Measurements from ENCODE around the gene TUBGCP2.

The TUBGCP2 gene

GRCh38 chr10:133350283-133350949 lies 41.7 kb upstream of the TUBGCP2 start:
- Mint-ChIP-seq H3K4me1 (peaks cover 6% of the 10 kb centered on the region), H3K4me3 (no peak overlapping the region), H3K9me3 (peaks cover 2% of the 10 kb centered on the region), H3K36me3 (ENCODE audit: low read depth) (no peaks in the 10 kb centered on the region), H3K27ac (no peak overlapping the region), H3K27me3 (ENCODE audit: low read depth, poor library complexity) (peaks cover 15% of the 10 kb centered on the region)
- no peak for TF ChIP-seq CTCF (IDR thresholded peaks at IDR 0.05)
- DNase-seq: no peak

GRCh38 chr10:133349577-133350011 lies 40.9 kb upstream of the TUBGCP2 start:
- H3K4me1 Mint-ChIP-seq: peaks cover 6% of the 10 kb centered on the region
- DNase-seq: no peak
- H3K36me3 Mint-ChIP-seq (ENCODE audit: low read depth): no peaks in the 10 kb centered on the region
- no peak overlapping the region for H3K4me3 Mint-ChIP-seq
- no peak for TF ChIP-seq CTCF (IDR thresholded peaks at IDR 0.05)
- H3K9me3 Mint-ChIP-seq: peaks cover 7% of the 10 kb centered on the region
- no peak overlapping the region for H3K27ac Mint-ChIP-seq
- peaks cover 16% of the 10 kb centered on the region for H3K27me3 Mint-ChIP-seq (ENCODE audit: low read depth, poor library complexity)

- no peak overlapping the region for H3K27ac Mint-ChIP-seq
- no peak for DNase-seq
- no peak for TF ChIP-seq CTCF (IDR thresholded peaks at IDR 0.05)
- no peak overlapping the region for H3K4me3 Mint-ChIP-seq
- H3K36me3 Mint-ChIP-seq (ENCODE audit: low read depth): no peaks in the 10 kb centered on the region
- H3K9me3 Mint-ChIP-seq: peaks cover 7% of the 10 kb centered on the region
- H3K4me1 Mint-ChIP-seq: peaks cover 6% of the 10 kb centered on the region
- peaks cover 19% of the 10 kb centered on the region for H3K27me3 Mint-ChIP-seq (ENCODE audit: low read depth, poor library complexity)
Measured at GRCh38 chr10:133349160-133349568, 40.5 kb upstream of the TUBGCP2 start.

GRCh38 chr10:133347710-133348517 lies 39.2 kb upstream of the TUBGCP2 start:
- no peak for TF ChIP-seq CTCF (IDR thresholded peaks at IDR 0.05)
- Mint-ChIP-seq H3K27ac (no peak overlapping the region), H3K36me3 (ENCODE audit: low read depth) (no peaks in the 10 kb centered on the region), H3K4me1 (peaks cover 13% of the 10 kb centered on the region), H3K4me3 (no peak overlapping the region), H3K27me3 (ENCODE audit: low read depth, poor library complexity) (peaks cover 27% of the 10 kb centered on the region), H3K9me3 (peaks cover 7% of the 10 kb centered on the region)
- no peak for DNase-seq

- Mint-ChIP-seq H3K4me3 (no peak overlapping the region), H3K9me3 (peaks cover 13% of the 10 kb centered on the region)
Measured at GRCh38 chr10:133346413-133346812, 37.7 kb upstream of the TUBGCP2 start.

More at GRCh38 chr10:133346413-133346812, 37.7 kb upstream of the TUBGCP2 start:
- no peak for DNase-seq
- Mint-ChIP-seq H3K4me1 (peaks cover 13% of the 10 kb centered on the region), H3K27me3 (ENCODE audit: low read depth, poor library complexity) (peaks cover 37% of the 10 kb centered on the region), H3K27ac (no peak overlapping the region), H3K36me3 (ENCODE audit: low read depth) (no peaks in the 10 kb centered on the region)
- TF ChIP-seq CTCF (IDR thresholded peaks at IDR 0.05): no peak
